H4 (cell line): ENCODE results near the gene TFF1. TPM values are rescaled to one million over a fixed set of nuclear protein-coding genes. Genes with fewer than 3 reads are reported as not detected.

Experiments
- DNase-seq: peaks from one replicate; pipeline ENCODE4 v3.0.0-alpha.2; 2015; ENCODE audit warnings: low spot score
- total RNA-seq: library from RNA; depleted of rRNA; stranded (reverse); fragments of >200 nt; shearing (Covaris generic); gene quantifications from 2 replicates; pipeline ENCODE4 v1.2.3, GENCODE V29; 2014

The TFF1 gene
- total RNA-seq, 1 experiment from 2014 or later, result not detected

GRCh38 chr21:42382915-42383314 is 16.6 kb upstream of the TFF1 start:
- DNase-seq, result no peak

DNA sequence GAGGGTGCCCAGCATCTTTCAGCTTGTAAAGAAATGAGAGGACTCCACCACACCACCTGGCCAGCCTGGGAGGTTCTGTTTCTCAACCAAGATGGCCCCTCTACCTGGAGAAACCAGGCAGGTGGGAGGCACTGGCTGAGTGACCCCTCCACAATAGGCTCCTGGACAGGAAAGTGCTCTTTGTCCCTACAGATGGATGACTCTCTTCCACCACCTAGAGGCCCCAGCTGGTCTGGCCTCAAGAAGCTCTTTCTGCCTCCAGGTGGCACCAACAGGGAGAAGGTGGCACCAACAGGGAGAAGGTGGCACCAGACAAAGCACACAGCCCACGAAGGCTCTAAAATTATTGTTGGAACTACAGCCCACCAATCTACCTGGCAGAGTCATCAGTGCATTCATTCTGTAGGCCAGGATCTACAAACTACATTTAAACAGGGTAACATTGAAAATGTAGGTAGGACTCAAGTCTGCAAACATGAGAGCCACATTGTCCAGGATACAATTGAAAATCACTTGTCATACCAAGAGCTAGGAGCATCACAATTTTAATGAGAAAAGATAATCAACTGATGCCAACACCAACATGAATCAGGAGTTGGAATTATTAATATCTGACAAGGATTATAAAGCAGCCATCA is 15.1 kb upstream of the TFF1 start:
- peak; percentile 59 for DNase-seq

GRCh38 chr21:42379426-42380215 is 13.3 kb upstream of the TFF1 start:
- DNase-seq, result no peak

- DNase-seq, result no peak
These were observed 12.1 kb upstream of the TFF1 start for GRCh38 chr21:42378418-42378817.

- no peak for DNase-seq
These were observed 11.6 kb upstream of the TFF1 start for GRCh38 chr21:42377951-42378340.

DNA sequence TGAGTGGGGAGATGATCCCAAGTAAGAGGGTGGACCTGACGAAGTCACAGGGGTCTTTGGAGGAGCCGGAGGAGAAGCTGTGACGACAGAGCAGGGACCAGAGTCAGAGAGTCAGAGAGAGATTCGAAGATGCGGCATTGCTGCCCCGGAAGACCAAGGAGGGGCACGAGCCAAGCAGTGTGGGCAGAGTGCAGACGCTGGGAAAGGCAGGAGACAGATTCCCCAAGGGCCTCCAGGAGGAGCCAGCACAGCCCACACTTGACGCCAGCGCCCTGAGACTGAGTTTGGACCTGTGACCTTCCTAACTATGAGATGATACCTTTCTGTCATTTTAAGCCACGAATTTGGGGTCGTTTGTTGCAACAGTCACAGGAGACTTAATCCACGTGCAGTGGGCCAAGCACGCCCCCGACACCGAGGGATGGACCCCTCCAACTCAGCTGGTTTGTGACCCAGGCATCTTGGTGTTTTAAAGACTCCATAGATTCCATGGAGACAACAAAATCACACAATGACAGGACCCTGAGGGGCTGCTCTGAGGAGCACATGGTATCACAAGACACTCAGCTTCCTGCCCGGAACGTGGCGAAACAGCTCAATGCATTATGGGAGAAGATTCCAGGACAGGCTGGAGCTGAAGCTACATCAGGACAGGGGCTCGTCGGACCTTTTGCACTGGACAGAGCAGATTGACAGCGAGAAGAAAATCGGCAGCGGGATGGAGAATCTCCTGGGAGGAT is 11.0 kb upstream of the TFF1 start:
- no peak for DNase-seq

DNA sequence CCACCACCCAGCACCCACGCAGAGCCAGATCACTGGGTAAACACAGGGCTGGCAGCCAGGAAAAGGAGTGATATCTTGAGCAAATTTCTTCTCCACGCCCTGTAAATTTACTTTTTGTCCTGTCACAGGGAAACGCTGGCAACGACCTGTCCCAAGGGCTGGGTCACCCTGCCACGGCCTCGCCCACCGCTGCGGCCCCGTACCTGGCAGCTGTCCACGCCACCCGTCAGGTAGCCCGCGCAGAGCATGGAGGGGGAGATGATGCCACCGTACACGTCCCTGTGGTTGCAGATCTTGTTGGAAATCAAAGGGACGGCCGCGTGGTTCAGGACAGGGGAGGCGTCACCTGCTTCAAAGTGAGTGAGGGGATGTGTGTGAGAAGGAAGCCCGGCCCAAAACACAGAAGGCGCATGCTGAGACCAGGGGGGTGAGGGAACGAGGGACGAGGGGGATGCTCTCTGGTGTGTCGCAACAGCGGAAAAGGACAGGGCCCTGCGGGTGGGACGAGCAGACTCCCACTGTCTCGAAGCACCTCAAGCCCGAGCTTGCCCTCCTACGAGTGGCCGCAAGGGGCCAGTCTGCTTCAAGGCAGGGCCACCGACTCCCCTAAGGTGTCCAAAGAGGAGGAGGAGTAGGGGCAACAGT is 10.1 kb upstream of the TFF1 start:
- DNase-seq, result peak; percentile 33

DNA sequence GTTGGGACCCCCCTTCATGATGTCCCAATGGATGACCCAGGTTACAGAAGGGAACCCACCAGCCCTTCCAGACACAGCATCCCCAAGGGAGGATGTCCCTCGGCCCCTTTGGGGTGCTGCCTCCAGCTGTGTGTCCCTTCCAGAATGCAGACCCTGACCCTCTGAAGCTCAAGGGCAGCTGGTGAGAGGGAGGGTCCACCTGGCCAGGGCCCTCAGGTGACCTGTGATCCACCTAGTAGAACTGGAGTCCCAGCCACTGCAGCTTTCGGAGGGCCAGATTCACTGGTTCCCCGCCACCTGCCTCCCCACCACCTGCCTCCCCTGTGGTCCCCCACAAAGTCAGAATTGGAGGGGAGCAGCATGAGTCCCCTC is 9.6 kb upstream of the TFF1 start:
- no peak for DNase-seq

GRCh38 chr21:42375506-42375905 is 9.2 kb upstream of the TFF1 start:
- no peak for DNase-seq

DNA sequence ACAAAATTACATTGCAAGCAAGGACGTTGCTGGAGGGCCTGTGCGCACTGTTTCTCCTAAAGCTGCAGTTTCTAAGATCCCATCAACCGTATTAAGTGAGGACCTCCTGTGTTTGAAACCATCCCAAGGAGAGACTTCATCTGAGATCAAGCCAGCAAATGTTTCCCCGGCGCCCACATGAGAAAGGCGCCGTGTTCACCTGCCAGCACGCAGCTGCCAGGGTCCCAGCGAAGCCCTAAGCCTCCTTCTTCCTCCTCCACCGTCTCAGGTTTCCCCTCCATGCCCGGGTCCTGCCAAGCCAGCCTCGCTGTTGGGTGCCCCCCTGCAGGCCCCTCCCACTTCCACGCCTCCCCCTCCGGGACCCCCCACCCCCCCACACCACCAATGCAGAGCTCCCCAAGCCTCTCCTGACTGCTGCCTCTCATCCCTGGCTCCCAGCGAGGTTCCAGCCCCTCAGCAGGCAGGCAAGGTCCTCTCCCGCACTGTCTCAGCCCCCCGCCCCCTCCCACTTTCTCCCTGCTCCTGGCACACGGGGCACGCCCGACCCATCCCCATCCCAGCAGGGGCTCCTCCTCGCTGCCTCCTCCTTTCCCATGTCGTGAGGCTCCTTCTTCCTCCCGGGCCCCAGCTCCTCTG is 8.6 kb upstream of the TFF1 start:
- no peak for DNase-seq

DNA sequence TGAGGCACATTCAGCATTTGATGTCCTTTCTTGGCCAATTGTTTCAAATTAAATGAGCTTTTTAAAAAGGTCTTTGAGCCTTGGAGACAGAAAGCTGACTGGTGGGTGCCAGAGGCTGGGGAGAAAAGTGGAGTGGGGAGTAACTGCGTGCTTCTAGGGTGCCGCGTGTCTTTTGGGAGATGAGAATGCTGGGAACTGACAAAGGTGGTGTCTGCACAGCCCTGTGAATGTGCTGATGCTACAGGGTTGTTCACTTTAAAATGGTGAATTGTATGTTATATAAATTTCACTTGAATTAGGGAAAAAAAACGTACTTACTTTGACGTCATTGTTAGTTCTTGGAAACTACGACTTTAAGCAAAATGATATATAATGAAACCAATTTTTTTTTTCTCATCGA is 8.1 kb upstream of the TFF1 start:
- no peak for DNase-seq

DNA sequence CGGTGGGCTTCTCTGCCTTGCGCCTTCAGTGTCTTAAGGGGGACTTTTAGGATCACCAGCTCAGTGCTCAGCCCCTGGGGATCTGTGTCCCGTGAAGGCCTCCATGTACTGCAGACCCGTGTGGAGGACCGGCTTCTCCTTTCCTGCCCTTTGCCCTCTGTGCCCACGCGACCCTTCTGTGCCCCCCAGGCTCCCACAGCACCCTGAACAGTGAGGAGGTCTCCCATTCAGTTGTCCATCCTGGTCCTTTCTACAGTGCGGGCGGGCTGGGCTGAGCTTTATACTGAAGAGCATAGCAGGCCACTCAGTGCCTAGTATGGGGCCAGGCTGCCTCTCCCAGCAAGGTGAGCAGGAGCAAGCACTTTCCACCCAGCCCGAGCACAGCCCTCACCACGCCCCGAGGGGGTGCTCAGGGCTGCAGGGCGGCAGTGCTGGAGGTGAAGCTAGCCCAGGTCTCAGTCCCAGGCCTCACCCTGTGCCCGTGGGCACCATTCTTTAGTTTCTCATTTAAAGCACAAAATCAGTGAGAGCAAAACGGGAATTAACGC is 7.6 kb upstream of the TFF1 start:
- DNase-seq, result no peak

GRCh38 chr21:42373196-42373907 is 7.0 kb upstream of the TFF1 start:
- DNase-seq, result no peak

DNA sequence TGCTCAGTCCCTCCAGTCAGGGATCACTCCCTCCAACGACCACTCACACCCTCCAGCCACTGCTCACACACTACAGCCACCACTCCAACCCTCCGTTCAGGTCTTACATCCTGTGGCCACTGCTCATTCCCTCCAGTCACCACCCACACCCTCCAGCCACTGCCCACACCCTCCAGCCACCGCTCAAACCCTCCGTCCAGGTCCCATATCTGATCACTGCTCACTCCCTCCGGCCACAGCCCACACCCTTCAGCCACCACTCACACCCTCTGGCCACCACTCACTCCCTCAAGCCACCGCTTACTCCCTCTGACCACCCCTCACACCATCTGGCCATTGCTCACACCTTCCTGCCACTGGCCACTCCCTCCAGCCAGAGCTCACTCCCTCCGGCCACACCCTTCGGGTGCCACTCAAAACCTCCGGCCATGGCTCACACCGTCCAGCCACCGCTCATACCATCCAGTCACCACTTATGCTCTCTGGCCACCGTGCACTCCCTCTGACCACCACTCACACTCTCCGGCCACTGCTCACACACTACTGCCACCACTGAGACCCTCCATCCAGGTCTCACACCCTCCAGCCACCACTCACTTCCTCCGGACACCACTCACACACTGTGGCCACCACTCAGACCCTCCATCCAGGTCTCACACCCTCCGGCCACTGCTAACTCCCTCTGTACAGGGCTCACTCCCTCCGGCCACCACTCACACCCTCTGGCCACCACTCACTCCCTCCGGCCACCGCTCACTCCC is 4.7 kb upstream of the TFF1 start:
- no peak for DNase-seq

GRCh38 chr21:42369821-42370220 is 3.5 kb upstream of the TFF1 start:
- DNase-seq, result no peak

DNA sequence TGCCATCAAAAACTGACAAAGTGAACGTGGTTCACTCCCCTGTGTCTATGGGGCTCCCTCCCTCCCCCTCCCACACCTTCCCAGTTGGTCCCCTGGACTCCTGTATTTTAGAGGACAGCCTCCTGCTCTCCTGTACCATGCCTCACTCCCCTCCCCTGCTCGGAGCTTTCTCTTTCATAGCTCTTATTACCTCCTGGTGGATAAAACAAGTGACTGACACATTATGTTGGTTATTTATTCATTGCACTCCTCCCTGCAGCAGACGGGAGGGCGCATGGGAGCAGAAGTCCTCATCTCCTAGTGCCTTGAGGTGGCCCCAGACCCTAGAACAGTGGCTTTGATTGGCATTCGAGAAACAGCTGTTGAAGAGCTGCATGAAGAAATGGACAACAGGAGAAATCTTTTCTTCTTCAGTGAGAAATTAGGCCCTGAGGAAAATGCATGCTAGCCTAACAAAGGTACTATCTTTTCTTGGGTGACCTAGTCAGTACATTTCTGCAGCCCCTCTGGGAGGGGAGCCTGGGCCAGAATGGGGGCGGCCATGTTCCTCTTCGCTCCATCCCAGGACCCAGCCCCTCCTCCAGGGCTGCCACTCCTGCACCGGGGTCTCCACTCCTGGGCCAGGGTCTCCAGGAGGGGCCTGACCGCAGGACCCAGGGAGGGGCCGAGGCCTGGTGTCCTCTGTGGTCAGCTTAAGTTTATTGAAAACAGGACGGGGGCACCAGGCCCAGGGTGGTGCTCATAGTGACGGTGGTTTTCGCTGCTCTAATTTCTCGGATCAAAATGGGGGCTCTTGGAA is 1.2 kb upstream of the TFF1 start:
- DNase-seq, result no peak

DNA sequence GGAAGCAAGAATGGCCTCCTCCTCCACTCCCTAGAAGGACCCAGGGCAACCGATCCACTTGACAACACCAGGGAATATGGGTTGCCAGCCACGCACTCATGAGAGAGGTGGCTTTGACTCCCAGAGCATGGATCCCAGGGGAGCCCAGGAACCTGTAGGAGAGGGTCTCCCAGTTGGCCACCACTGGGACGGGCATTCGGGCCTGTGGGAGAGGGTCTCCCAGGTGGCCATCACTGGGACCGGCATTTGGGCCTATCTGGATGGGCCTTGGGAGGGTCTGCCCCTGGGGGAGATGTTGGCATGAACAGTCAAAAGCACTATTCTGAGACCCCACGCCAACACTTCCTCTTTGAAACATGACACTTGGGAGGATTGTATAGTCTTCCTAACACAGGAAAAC is 565 bp downstream of the TFF1 start:
- DNase-seq, result no peak

- no peak for DNase-seq
These were observed 1.9 kb downstream of the TFF1 start for GRCh38 chr21:42364304-42364865.

GRCh38 chr21:42363312-42363711 is 3.0 kb downstream of the TFF1 start:
- DNase-seq, result no peak
